NCI-H1092 (cell line): ENCODE data around the gene ZNF534.
"Not testable (repeated sequence)": the region's sequence is repeated elsewhere in the genome, so short reads cannot be mapped to it uniquely, and the experiment has no call there.

Experiments used
- DNase-seq: peaks from one replicate; lab custom pipeline; 2025; lab: John Stamatoyannopoulos, UW

ZNF534 gene

DNA sequence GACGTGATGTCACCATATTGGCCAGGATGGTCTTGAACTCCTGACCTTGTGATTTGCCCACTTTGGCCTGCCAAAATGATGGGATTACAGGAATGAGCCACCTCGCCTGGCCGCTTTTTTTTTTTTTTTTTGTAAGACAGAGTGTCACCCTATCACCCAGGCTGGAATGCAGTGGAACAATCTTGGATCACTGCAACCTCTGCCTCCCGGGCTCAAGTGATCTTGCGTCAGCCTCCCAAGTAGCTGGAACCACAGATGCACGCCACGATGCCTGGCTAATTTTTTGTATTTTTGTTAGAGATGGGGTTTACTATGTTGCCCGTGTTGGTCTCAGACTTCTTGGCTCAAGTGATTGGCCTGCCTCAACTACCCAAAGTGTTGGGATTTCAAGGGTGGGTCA, 69.6 kb downstream of the ZNF534 start:
- no peak for DNase-seq

DNA sequence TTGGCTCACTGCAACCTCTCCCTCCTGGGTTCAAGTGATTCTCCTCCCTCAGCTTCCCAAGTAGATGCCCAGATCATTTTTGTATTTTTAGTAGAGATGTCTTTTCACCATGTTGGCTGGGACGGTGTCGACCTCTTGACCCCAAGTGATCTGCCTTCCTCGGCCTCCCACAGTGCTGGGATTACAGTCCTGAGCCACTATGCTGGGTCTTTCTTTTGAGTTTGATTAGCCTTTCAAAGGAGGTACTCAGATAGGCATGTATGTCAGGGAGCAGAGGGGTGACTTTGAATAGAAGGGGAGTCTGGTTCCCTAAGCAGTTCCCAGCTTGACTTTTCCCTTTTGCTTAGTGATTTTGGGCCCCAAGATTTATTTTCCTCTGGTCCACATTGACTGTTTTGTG, 71.5 kb downstream of the ZNF534 start:
- not testable (repeated sequence) for DNase-seq

DNA sequence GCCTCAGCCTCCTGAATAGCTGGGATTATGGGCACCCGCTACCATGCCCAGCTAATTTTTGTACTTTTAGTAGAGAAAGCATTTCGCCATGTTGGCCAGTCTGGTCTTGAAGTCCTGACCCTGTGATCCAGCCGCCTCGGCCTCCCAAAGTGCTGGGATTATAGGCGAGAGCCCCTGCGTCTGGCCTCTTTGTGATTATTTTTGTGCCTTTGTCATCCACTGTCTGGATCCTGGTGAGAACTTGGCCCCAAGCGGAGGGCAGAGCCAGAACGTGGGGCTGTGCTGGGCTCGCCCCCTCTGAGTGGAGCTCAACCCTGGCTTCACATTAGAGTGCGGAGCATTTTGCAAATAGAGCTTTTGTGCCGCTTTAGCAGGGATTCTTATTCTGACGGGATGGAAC, 72.0 kb downstream of the ZNF534 start:
- not testable (repeated sequence) for DNase-seq
